Globus pallidus (tissue), 1 donor: Measurements from ENCODE around the gene PNKD.

Experiments
- DNase-seq: peaks from one replicate; pipeline ENCODE4 v3.0.0-alpha.2; 2015; ENCODE audit warnings: low spot score

The PNKD gene

DNA sequence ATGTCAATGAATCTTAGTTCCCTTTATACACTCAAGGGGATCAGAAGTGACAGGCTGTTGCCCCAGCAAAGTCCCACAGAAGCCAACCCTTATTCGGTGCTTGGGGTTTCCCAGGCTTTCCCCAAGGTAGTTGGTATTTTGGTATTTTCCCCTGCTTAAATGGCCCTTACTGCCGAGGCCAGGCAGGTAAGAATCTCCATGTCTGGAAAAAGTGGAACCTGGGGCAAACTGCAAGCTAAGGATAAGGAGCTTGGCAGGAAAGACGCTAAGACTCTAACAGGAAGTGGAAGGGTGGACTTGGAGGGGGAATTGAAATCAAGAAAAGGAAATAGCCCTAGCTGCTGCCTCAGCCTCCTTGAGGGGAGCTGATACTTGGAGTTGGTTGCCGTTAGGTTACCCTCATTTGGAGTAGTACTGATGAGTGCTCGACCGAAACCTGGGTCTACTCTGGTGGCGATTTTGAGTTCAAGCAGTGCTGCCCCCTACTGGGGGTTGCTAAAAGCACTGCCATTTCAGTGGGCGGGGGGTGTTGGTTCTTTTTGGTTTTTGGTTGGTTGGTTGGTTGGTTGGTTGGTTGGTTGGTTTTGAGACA lies 12.8 kb upstream of the PNKD start:
- DNase-seq: peak; percentile 61

- DNase-seq: no peak
Measured at GRCh38 chr2:218259099-218259961, 11.0 kb upstream of the PNKD start.

GRCh38 chr2:218260166-218260565 lies 10.2 kb upstream of the PNKD start:
- no peak for DNase-seq

DNA sequence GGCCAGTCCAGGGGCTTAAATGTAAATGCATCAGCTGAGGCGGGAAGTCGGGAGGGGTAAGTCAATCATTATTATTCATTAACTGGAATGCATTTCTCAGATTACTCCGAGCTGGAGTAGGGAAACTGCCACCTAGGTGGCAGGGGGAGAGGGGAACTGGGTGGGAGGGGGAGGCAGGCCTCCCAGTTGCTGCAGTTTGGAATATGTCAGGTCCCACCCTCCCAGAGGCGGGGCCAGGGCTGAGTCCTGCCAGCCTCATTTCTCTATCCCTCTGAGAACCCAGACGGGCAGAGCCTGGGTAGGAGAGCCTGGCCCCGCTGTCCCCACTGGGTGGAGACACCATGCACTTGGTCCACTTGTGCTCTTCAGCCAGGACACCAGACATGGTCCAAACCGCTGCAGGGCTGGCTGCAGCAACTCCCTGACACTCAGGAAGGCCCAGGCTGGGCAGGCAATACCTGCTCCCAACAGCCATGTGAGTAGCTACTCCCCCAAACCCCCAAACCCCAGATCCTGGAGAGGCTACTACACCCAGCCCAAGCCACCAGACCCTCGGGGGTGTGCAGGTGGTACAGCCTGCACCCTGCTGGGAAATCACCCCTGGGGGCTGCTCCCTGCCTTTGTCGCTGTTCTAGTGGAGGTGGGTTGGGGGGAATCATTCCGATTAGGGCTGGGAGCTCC lies 9.4 kb upstream of the PNKD start, which contains the start of gene GPBAR1:
TSS of gene GPBAR1 (plus strand) at position 274 of the 681 bp plus-strand sequence. CDS start 1,710 bp downstream, outside the sequence.
- DNase-seq: no peak

GRCh38 chr2:218261423-218262236 lies 8.7 kb upstream of the PNKD start:
- no peak for DNase-seq

GRCh38 chr2:218262237-218262600 lies 8.1 kb upstream of the PNKD start:
- DNase-seq: no peak

DNA sequence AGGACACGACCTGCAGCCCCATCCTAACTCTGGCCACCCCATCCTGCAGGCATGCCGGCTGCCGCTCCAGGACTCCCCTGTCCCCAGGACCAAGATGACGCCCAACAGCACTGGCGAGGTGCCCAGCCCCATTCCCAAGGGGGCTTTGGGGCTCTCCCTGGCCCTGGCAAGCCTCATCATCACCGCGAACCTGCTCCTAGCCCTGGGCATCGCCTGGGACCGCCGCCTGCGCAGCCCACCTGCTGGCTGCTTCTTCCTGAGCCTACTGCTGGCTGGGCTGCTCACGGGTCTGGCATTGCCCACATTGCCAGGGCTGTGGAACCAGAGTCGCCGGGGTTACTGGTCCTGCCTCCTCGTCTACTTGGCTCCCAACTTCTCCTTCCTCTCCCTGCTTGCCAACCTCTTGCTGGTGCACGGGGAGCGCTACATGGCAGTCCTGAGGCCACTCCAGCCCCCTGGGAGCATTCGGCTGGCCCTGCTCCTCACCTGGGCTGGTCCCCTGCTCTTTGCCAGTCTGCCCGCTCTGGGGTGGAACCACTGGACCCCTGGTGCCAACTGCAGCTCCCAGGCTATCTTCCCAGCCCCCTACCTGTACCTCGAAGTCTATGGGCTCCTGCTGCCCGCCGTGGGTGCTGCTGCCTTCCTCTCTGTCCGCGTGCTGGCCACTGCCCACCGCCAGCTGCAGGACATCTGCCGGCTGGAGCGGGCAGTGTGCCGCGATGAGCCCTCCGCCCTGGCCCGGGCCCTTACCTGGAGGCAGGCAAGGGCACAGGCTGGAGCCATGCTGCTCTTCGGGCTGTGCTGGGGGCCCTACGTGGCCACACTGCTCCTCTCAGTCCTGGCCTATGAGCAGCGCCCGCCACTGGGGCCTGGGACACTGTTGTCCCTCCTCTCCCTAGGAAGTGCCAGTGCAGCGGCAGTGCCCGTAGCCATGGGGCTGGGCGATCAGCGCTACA lies 7.4 kb upstream of the PNKD start:
- no peak for DNase-seq

GRCh38 chr2:218263817-218264641 lies 6.3 kb upstream of the PNKD start:
- DNase-seq: no peak

DNA sequence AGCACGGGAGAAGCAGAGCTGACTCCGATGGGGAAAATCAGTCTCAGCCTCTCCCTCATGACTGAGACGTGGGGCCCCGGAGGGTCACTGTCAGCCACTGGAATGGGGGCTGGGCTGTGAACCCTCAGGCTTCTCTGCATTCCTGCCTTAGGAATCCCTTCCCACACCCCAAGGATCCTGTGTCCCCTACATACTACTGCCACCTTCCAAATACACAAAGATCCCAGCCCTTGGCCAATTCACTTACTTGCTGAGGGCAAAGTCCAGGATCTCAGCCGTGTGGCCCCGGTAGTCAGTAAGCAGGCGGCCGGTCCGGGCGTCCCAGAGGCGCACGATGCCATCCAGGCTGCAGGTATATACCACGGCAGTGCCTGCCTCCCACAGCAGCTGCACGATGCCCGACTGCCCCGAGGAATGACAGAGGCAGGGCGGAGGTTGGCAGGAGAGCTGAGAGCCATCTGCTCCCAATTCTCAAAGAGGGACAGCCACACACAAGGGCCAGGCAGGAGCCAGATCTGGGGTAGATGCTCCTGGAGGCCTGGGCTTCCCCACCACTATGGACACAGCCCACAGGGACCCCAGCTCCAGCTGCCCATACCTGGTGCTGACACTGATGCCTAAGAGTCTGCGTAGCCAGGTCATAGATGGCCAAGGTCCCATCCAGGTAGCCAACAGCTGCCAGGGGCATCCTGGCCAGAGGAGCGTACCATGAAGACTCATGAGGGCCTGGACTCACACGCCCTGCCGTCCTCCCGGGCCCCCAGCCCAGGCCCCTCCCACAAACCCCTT lies 5.4 kb upstream of the PNKD start:
- DNase-seq: no peak

- DNase-seq: no peak
Measured at GRCh38 chr2:218265626-218266025, 4.7 kb upstream of the PNKD start.

DNA sequence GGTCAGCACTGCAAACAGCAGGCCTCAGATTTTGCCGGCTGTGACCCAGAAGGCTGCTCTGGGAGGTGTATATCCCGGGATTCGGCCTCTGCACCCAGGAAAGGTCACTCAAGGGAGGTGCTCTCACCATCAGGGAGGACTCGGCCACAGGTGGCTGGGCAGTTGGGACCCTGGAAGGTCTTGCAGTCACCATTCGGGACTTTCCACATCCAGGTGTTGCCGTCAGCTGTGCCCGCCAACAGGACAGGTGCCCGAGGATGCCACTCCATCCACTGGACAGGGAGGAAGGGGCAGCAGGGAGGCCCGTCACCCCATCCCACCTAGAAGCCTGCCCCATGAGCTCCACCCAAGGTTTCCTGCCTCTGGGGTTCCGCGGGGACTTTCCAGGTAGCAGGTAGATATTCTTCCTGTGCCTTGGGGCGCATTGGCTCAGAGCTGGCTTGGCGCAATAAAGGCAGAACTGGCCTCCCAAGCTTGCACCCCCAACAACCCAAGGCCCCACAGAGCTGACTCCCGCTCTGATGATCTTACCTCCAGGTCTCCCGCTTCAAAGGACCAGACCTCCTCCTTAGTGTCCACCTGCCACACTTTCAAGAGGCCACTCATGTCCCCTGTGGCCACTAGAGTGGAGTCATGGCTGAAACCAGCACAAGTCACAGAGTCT lies 3.9 kb upstream of the PNKD start:
- no peak for DNase-seq

GRCh38 chr2:218267259-218267658 lies 3.1 kb upstream of the PNKD start:
- DNase-seq: no peak

GRCh38 chr2:218270721-218271486 lies 585 bp downstream of the PNKD start:
- DNase-seq: no peak

DNA sequence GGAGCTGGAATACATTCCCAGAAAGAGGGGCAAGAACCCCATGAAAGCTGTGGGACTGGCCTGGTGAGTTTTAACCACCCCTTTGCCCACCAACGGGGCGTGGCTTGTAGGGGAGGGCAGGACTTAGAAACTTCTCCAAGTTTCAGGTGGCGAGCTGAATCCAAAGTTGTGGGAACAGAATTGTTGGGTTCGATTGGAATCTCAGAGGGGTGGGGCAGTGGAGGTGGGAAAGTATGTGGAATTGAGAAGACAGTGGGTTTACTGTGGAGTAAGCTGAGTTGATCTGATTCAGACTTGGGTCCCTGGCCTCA lies 1.1 kb downstream of the PNKD start:
- DNase-seq: no peak

DNA sequence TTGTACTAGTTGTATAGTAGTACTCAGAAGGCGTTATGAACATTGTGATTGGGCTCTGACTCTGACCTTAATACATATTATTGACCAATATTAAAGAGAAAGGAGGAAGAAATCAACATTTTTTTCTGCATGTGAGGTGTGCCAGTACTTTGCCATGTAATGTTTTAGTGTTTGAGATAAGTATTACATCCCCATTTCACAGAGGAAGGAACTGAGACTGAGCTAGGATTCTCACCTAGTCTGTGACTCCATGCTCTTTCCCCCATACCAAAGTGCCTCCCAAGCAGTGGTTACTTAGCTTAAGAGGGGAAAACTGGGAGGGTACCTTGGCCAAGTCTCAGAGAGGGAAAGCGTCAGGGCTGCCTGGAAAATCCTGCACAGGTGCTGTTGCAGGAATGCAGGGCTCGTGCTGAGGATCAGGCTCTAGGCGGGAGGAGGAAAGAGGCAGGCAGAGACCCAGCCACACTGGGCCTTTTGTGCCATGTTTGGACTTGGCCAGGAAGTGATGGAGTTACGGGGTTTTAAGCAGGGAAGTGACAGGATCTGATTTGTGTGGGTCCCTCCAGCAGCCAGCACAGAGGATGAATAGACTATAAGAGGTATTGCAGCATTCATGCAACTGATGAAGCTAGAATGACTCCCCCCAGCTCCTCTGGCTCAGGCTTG lies 1.7 kb downstream of the PNKD start:
- DNase-seq: no peak

- DNase-seq: peak; percentile 84
Measured at GRCh38 chr2:218272531-218273212, 2.4 kb downstream of the PNKD start.
